ENCODE measurements around the gene SYS1.
A peak's percentile ranks its signal among the peaks of the same experiment; 100 is the strongest.

SYS1 gene

DNA sequence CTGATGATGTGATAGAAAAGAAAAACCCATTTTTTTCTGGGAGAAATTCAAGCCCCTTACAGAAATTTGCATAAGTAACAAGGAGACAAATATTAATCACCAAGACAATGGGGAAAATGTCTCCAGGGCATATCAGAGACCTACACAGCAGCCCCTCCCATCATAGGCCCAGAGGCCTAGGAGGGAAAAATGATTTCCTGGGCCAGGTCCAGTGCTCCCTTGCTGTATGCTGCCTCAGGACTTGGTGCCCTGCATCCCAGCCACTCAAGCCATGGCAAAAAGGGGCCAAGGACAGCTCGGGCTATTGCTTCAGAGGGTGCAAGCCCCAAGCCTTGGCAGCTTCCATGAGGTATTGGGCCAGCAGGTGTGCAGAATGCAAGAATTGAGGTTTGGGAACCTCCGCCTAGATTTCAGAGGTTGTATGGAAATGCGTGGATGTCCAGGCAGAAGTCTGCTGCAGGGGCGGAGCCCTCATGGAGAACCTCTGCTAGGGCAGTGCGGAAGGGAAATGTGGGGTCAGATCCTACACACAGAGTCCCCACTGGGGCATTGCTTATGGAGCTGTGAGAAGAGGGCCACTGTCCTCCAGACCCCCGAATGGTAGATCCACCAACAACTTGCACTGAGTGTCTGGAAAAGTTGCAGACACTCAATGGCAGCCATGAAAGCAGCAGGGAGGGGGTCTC is 37.5 kb downstream of the SYS1 start:
- H3K27me3 ChIP-seq (ENCODE audit: insufficient read depth, poor library complexity, severe bottlenecking): no peaks in the 10 kb centered on the region
- no peak overlapping the region for H3K4me3 ChIP-seq (replicated peaks; ENCODE audit: insufficient read depth, low read length)
- no peak for DNase-seq (ENCODE audit: low read depth in 1 of 2, low spot score in 1 of 2)
- H3K27ac ChIP-seq (replicated peaks): no peak overlapping the region
- TF ChIP-seq GABPA (IDR thresholded peaks at IDR 0.05; ENCODE audit: low read depth): no peak
- TF ChIP-seq SPI1 (IDR thresholded peaks at IDR 0.05; ENCODE audit: borderline replicate concordance, low read depth): no peak
- TF ChIP-seq POLR2AphosphoS5 (IDR thresholded peaks at IDR 0.05; ENCODE audit: low read depth): no peak
- TF ChIP-seq, protein P1, sequence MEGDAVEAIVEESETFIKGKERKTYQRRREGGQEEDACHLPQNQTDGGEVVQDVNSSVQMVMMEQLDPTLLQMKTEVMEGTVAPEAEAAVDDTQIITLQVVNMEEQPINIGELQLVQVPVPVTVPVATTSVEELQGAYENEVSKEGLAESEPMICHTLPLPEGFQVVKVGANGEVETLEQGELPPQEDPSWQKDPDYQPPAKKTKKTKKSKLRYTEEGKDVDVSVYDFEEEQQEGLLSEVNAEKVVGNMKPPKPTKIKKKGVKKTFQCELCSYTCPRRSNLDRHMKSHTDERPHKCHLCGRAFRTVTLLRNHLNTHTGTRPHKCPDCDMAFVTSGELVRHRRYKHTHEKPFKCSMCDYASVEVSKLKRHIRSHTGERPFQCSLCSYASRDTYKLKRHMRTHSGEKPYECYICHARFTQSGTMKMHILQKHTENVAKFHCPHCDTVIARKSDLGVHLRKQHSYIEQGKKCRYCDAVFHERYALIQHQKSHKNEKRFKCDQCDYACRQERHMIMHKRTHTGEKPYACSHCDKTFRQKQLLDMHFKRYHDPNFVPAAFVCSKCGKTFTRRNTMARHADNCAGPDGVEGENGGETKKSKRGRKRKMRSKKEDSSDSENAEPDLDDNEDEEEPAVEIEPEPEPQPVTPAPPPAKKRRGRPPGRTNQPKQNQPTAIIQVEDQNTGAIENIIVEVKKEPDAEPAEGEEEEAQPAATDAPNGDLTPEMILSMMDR (IDR thresholded peaks at IDR 0.05; ENCODE audit: insufficient read depth, low read length): no peak
- TF ChIP-seq, protein P2, sequence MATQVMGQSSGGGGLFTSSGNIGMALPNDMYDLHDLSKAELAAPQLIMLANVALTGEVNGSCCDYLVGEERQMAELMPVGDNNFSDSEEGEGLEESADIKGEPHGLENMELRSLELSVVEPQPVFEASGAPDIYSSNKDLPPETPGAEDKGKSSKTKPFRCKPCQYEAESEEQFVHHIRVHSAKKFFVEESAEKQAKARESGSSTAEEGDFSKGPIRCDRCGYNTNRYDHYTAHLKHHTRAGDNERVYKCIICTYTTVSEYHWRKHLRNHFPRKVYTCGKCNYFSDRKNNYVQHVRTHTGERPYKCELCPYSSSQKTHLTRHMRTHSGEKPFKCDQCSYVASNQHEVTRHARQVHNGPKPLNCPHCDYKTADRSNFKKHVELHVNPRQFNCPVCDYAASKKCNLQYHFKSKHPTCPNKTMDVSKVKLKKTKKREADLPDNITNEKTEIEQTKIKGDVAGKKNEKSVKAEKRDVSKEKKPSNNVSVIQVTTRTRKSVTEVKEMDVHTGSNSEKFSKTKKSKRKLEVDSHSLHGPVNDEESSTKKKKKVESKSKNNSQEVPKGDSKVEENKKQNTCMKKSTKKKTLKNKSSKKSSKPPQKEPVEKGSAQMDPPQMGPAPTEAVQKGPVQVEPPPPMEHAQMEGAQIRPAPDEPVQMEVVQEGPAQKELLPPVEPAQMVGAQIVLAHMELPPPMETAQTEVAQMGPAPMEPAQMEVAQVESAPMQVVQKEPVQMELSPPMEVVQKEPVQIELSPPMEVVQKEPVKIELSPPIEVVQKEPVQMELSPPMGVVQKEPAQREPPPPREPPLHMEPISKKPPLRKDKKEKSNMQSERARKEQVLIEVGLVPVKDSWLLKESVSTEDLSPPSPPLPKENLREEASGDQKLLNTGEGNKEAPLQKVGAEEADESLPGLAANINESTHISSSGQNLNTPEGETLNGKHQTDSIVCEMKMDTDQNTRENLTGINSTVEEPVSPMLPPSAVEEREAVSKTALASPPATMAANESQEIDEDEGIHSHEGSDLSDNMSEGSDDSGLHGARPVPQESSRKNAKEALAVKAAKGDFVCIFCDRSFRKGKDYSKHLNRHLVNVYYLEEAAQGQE (IDR thresholded peaks at IDR 0.05; ENCODE audit: insufficient replicate concordance, low read depth): no peak

DNA sequence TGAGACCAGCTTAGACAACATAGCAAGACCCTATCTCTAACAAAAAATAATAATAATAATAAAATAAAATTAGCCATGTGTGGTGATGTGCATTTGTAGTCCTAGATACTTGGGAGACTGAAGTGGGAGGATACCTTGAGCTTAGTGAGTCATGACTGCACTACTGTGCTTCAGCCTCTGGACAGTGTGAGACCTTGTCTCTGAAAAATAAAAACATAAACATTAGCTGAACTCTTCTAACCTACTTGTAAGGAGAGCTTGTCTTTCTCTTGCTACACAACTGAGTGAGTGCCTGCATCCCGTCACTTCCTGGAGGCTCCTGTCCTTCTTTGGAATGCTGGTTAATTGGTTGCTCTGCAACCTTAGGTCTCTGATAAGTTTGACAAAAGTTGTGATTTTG is 40.0 kb downstream of the SYS1 start:
- Histone ChIP-seq H3K27me3 (ENCODE audit: insufficient read depth, poor library complexity, severe bottlenecking) (no peaks in the 10 kb centered on the region), H3K27ac (replicated peaks) (no peak overlapping the region), H3K4me3 (replicated peaks; ENCODE audit: insufficient read depth, low read length) (no peak overlapping the region)
- DNase-seq (ENCODE audit: low read depth in 1 of 2, low spot score in 1 of 2): no peak
- TF ChIP-seq SPI1 (IDR thresholded peaks at IDR 0.05; ENCODE audit: borderline replicate concordance, low read depth): no peak
- TF ChIP-seq POLR2AphosphoS5 (IDR thresholded peaks at IDR 0.05; ENCODE audit: low read depth): no peak

DNA sequence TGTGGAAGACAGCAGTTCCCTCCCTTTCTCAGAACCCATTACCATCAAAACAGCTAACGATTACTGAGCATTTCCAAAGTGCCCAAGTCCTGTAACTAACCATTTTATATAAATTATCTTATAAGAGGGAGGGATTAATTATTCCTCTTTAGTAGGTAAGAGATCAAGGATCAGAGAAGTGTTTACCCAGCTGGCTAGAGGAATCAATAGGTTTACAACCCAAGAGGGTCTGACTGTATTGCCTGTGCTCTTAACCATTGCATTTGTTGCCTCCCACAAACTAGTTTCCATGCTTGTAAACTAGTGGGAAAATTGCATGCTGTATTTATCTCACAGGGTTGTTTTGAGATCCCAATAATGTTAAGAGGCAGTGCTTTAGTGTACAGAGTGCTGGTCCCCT is 41.5 kb downstream of the SYS1 start:
- no peak for TF ChIP-seq GABPA (IDR thresholded peaks at IDR 0.05; ENCODE audit: low read depth)
- TF ChIP-seq, protein P2 (IDR thresholded peaks at IDR 0.05; ENCODE audit: insufficient replicate concordance, low read depth): no peak
- TF ChIP-seq, protein P1 (IDR thresholded peaks at IDR 0.05; ENCODE audit: insufficient read depth, low read length): no peak
- no peak for TF ChIP-seq POLR2AphosphoS5 (IDR thresholded peaks at IDR 0.05; ENCODE audit: low read depth)
- no peak for TF ChIP-seq SPI1 (IDR thresholded peaks at IDR 0.05; ENCODE audit: borderline replicate concordance, low read depth)
- Histone ChIP-seq H3K4me3 (replicated peaks; ENCODE audit: insufficient read depth, low read length) (no peak overlapping the region), H3K27ac (replicated peaks) (no peak overlapping the region), H3K27me3 (ENCODE audit: insufficient read depth, poor library complexity, severe bottlenecking) (no peaks in the 10 kb centered on the region)
- no peak for DNase-seq (ENCODE audit: low read depth in 1 of 2, low spot score in 1 of 2)

DNA sequence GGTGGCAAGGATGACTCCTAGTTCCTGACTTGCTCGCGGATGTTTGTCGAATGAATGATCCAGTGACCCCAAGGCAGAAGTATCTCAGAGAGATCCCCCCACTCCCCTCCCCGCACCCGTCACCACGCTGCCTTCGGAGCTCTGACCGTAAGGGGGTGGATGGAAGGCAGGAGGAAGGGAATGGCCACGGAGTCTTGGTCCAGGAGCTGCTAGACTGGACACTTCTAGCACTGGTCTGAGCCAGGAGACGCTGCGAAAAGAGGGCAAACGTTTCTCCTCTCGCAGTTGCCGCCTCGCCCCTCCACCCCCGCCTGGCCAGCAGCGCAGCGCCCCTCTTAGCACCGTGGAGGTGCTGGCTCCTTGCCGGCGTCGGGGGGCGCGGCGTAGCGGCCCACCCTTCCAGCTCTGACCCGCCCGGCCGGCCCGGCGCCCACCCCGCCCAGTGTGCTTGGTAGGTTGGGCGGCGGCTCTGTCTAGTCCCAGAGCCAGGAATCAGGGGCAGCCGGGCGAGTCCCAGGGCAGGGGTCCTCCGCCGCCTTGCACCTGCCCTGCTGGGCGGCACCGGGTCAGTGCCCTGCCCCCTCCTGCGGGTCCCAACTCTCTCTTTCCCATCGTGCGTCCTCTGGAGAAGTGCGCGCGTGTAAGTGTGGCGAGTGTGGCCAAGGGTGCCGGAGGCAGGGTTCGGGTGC is 42.8 kb downstream of the SYS1 start:
- peak overlapping the region; percentile 34 for H3K27ac ChIP-seq (replicated peaks)
- no peak for DNase-seq (ENCODE audit: low read depth in 1 of 2, low spot score in 1 of 2)
- H3K27me3 ChIP-seq (ENCODE audit: insufficient read depth, poor library complexity, severe bottlenecking): no peaks in the 10 kb centered on the region
- H3K4me3 ChIP-seq (replicated peaks; ENCODE audit: insufficient read depth, low read length): peak overlapping the region; percentile 67
- TF ChIP-seq, protein P1 (IDR thresholded peaks at IDR 0.05; ENCODE audit: insufficient read depth, low read length): no peak
- no peak for TF ChIP-seq GABPA (IDR thresholded peaks at IDR 0.05; ENCODE audit: low read depth)
- TF ChIP-seq, protein P2 (IDR thresholded peaks at IDR 0.05; ENCODE audit: insufficient replicate concordance, low read depth): no peak
- TF ChIP-seq POLR2AphosphoS5 (IDR thresholded peaks at IDR 0.05; ENCODE audit: low read depth): no peak
- TF ChIP-seq SPI1 (IDR thresholded peaks at IDR 0.05; ENCODE audit: borderline replicate concordance, low read depth): no peak
